ENCODE measurements around the gene COL7A1.
A peak's percentile ranks its signal among the peaks of the same experiment; 100 is the strongest.
"Not testable (repeated sequence)": the region's sequence is repeated elsewhere in the genome, so short reads cannot be mapped to it uniquely, and the experiment has no call there.

COL7A1 gene

DNA sequence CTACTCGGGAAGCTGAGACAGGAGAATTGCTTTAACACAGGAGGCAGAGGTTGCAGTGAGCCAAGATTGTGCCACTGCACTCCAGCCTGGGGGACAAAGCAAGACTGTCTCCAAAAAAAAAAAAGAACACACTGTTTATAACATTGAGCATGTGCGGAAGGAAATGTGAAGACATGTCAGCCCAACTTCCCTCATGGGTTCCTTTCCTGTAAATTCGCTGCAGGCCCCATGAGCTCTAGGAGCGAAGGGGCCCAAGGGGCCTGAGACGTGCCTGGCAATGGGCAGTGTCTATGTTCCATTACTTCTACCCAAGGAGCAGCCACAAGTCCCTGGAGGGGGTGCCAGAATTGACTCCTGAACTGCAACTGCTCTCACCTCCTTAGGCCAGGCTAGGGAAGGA lies 41.8 kb downstream of the COL7A1 start:
- no peaks in the 10 kb centered on the region for H3K36me3 Mint-ChIP-seq
- no peaks in the 10 kb centered on the region for H3K27me3 Mint-ChIP-seq
- H3K27ac Mint-ChIP-seq = no peak overlapping the region
- H3K9me3 Mint-ChIP-seq = no peaks in the 10 kb centered on the region
- no peak overlapping the region for H3K4me3 Mint-ChIP-seq
- H3K4me1 Mint-ChIP-seq = peaks cover 19% of the 10 kb centered on the region
- no peak for ATAC-seq

DNA sequence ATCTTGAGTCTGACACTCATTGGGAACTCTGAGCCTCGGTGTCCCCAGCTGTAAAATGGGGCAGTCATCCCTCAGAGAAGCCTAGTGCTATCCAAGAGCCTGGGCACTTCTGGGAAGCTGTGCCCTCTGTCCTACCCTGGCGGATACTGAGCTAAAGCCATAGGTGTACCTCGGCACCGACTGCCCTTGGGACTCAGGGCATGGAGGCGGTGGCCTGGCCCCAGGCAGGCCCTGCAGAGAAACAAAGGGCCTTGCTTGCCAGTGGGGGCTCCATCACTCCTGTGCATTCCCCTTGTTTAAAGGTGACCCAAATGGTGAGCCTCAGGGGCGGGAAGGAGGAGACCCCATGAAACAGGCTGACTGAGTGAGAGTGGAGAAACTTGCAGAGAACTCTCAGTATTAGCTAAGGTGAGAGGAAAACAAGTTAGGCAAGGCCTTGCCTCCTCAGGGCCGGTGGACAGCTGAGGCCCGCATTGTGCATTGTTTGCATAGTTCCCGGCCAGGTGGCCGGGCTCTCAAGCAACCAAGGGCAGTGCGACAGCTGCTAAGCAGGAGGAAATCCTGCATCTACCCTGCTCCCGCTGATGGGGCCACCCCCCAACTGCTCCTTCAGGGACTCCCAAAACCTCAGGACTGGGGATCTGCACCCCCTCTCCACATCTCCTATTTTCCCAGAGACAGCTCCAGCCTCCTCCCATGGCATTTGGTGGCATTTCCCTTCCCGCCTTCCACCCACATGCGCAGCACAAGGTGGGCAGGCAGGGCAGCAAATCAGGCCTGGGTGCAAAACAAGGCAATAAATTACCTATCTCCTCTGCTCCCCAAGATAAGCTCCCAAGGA lies 42.8 kb downstream of the COL7A1 start:
- H3K4me3 Mint-ChIP-seq = no peak overlapping the region
- H3K27ac Mint-ChIP-seq = no peak overlapping the region

DNA sequence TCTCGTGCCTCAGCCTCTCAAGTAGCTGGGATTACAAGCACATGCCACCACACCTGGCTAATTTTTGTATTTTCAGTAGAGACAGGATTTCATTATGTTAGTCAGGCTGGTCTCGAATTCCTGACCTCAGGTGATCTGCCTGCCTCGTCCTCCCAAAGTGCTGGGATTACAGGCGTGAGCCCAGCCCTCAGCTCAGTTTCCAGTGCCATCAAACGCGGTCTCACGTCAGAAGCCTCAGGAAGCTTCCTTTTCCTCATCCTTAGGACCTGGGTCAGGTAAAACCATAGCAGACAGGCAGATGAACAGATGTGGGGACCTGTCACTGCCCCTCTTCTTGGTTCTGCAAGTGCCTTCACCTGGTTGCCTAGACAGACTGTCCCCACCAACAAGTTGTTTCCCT lies 43.5 kb downstream of the COL7A1 start:
- not testable (repeated sequence) for H3K4me1 Mint-ChIP-seq, H3K36me3 Mint-ChIP-seq, H3K4me3 Mint-ChIP-seq, H3K27me3 Mint-ChIP-seq, H3K27ac Mint-ChIP-seq, H3K9me3 Mint-ChIP-seq, ATAC-seq

More for the DNA sequence above, 42.8 kb downstream of the COL7A1 start:
- H3K36me3 Mint-ChIP-seq = no peaks in the 10 kb centered on the region
- H3K9me3 Mint-ChIP-seq = no peaks in the 10 kb centered on the region
- H3K27me3 Mint-ChIP-seq = no peaks in the 10 kb centered on the region
- ATAC-seq = no peak
- peaks cover 11% of the 10 kb centered on the region for H3K4me1 Mint-ChIP-seq

DNA sequence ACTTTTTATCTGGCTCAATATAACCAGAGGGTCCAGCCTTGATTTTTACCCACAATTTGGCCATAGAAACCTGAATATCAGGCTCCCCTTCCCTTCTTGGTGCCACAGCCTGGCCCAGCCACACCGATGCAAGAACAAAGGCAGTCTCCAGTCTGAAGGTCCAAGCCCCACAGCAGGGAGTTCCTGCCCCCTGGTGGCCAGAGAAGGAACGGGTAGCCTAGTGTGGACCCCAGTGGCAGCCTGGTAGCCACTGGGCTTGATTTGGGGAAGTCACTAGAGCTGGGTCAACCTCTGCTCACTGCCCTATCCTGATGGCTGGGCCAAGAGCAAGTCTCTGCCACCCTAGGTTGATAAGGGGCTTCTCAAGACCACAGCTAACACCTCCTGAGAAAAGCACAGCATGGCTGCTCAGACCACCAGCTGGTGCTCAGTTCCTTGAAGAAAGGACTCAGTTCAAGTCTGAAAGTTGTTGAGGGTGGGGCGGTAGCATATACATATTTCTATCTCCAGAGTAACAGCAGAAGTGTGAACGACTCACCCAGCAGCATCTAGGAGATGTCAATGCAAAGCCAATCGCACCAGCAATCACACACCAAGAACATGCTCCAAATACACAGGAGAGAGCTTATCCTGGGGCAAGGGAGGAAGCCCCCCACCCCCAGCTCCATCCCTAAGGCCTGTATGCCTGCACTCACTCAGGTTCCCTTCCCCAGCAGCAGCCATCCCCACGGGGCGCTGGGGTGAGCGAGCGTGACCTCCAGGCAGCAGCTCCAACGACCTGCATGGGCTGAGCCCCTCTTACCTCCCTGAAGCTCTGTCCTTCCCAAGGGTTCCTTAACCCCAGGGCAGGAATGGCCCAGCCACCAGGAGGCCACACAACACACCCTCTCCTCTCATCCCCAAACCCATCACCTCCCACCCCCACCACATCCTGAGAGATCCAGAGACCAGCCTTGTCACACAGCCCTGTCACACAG lies 46.1 kb downstream of the COL7A1 start:
- Mint-ChIP-seq H3K36me3 (no peaks in the 10 kb centered on the region), H3K4me1 (no peaks in the 10 kb centered on the region), H3K9me3 (no peaks in the 10 kb centered on the region), H3K27ac (no peak overlapping the region), H3K4me3 (no peak overlapping the region), H3K27me3 (no peaks in the 10 kb centered on the region)
- peak; percentile 91 for ATAC-seq

DNA sequence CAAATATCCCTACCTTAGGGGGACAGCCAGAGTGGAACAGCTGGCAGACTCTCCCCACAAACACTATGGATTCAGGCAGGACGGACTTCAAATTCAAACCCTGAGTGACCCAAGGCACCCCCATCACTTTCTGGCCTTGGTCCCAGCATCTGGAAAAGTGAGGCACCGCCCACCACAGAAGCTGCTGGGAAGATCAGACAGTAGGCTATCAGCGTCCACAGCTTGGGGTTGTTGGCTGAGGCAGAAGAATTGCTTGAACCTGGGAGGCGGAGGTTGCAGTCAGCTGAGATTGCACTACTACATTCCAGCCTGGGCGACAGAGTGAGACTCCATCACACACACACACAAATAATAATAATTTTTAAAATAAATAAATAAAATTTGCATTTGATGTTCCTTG lies 47.0 kb downstream of the COL7A1 start:
- no peaks in the 10 kb centered on the region for H3K4me1 Mint-ChIP-seq
- no peaks in the 10 kb centered on the region for H3K27me3 Mint-ChIP-seq
- H3K4me3 Mint-ChIP-seq = no peak overlapping the region
- no peak overlapping the region for H3K27ac Mint-ChIP-seq
- no peaks in the 10 kb centered on the region for H3K9me3 Mint-ChIP-seq
- no peak for ATAC-seq
- H3K36me3 Mint-ChIP-seq = no peaks in the 10 kb centered on the region

DNA sequence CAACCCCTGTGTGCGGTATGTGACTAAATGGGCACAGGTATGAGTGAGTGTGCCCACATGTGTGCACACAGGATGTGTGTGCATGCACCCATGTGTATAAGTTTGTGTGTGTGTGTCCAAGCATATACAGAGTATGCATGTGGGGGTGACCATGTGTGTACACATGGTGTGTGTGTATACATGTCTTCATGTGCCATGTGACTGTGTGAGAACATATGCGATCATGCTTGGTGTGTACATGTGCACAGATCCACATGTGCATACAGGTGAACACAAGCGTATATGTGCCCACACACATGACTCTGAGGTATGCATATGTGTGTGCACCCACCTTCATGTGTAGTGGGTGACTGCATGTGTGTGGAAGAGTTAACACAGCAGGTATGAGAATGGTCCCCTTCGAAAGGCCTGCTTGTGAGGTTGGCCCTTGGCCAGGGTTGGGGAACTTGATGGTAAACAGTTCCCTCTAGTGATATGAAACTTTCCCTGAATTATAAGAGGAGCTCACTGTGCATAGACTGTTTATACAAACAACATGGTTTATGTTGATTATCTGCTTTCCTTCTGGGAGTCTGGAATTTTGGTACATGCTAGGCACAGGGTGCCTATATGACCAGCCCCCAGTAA lies 48.8 kb downstream of the COL7A1 start:
- Mint-ChIP-seq H3K36me3 (no peaks in the 10 kb centered on the region), H3K4me3 (no peak overlapping the region), H3K9me3 (no peaks in the 10 kb centered on the region), H3K27me3 (no peaks in the 10 kb centered on the region), H3K4me1 (no peaks in the 10 kb centered on the region), H3K27ac (no peak overlapping the region)
- ATAC-seq = no peak

DNA sequence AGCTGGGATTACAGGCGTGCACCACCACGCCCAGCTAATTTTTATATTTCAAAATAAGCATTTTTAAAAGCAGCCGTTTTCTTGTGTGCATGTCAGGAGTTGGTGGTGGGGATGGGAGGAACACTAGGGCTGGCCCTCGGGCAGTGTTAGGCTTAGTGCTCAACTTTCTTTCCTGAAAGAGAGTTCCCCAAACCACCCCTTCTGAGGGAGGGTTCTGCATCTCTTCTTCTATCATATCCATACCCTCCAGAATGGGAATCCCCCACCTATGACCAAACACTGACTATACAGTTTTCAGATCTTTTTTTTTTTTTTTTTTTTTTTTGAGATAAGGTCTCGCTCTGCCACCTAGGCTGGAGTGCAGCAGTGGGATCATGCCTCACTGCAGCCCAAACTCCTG lies 51.0 kb downstream of the COL7A1 start:
- ATAC-seq = no peak
- H3K36me3 Mint-ChIP-seq = no peaks in the 10 kb centered on the region
- no peak overlapping the region for H3K4me3 Mint-ChIP-seq
- H3K4me1 Mint-ChIP-seq = no peaks in the 10 kb centered on the region
- no peaks in the 10 kb centered on the region for H3K27me3 Mint-ChIP-seq
- H3K27ac Mint-ChIP-seq = no peak overlapping the region
- H3K9me3 Mint-ChIP-seq = no peaks in the 10 kb centered on the region

DNA sequence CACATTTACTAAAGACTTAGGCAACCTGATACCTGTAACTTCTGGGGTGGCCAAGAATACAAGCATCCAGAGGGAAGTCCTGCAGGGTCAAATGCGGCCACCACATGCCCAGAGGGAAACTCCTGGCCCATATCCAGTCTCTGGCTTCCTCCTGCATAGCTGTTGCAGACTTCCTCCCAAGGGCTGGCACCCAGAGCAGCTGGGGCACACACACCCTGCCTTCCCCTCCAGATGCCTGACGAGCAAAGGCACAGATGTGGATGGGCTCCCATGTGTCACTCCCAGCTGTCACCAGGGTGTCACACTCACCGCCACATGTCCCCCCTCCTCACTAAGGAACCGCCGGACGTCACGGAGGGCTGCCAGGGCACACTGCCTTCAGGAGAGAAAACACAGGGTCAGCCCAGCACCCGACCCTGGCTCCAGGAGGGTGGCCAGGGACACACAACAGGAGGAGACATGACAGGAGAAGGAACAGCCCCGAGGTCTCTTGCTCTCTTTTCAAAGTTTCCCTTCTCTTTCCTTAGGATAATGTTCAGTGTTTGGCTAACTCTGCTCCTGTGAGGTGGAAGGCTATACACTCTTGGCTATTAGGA lies 51.8 kb downstream of the COL7A1 start:
- Mint-ChIP-seq H3K4me1 (no peaks in the 10 kb centered on the region), H3K9me3 (no peaks in the 10 kb centered on the region), H3K27me3 (no peaks in the 10 kb centered on the region), H3K4me3 (no peak overlapping the region), H3K27ac (no peak overlapping the region), H3K36me3 (no peaks in the 10 kb centered on the region)
- no peak for ATAC-seq

DNA sequence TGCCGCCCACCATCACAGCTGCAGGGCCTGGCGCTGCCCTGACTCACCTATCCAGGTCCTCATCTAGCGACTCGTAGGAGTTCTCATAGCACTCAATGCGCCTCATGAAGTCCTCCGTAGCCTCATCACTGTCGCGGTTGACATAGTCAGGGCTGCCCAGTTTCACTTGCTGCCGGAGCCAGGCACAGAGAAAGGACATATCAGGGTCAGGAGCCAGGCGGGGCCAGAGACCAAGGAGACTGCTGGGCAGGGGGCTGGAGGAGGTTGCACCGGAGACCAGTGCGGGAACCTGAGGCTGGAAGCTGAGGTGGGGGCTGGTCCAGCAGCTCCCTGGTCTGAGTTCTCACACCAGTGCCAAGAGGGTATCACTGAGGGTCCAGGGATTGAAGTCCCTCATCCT lies 56.7 kb downstream of the COL7A1 start:
- Mint-ChIP-seq H3K27me3 (no peaks in the 10 kb centered on the region), H3K27ac (no peak overlapping the region), H3K4me3 (no peak overlapping the region), H3K4me1 (no peaks in the 10 kb centered on the region), H3K9me3 (no peaks in the 10 kb centered on the region), H3K36me3 (no peaks in the 10 kb centered on the region)
- ATAC-seq = peak; percentile 42

DNA sequence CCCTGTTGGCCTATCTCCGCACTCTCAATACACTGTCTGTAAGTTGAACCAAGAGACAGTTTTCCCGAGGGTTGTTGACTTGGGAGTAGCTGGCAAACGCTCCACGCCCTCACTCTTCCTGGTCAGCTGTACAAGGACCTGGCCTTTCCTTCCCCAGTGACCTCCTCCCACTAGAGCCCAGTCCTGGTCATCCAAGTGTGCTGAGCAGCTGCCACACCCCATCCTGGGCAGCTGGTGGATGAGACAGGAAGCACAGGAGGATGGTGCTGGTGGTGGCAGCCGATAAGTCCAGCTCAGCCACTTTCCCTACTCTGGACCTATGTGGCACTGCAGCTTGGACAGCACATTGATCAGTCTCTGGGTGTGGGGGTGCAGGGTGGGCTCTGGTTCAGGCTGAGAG lies 58.3 kb downstream of the COL7A1 start:
- H3K27ac Mint-ChIP-seq = no peak overlapping the region
- H3K27me3 Mint-ChIP-seq = no peaks in the 10 kb centered on the region
- no peaks in the 10 kb centered on the region for H3K36me3 Mint-ChIP-seq

DNA sequence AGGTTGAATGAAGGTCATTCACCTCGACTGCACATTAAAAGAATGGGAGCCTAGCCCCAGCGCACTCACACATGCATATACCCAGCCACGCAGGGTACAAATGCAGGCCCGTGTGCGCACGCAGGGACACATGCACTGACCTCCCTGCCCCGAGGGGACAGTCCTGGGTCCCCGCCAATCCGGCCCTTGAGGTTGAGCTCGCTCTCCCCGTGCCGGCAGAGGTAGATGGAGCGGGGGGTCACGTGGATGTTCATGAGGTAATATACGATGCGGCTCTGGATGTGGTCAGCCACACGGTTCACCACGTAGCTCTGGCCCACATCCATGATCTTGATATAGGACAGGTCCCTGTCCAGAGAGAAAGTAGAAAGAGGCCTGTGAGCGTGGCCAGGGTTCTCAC lies 59.0 kb downstream of the COL7A1 start:
- Mint-ChIP-seq H3K27me3 (no peaks in the 10 kb centered on the region), H3K36me3 (no peaks in the 10 kb centered on the region), H3K4me1 (no peaks in the 10 kb centered on the region), H3K9me3 (no peaks in the 10 kb centered on the region), H3K4me3 (no peak overlapping the region), H3K27ac (no peak overlapping the region)
- ATAC-seq = no peak

More for the DNA sequence above, 58.3 kb downstream of the COL7A1 start:
- H3K4me3 Mint-ChIP-seq = no peak overlapping the region
- no peaks in the 10 kb centered on the region for H3K4me1 Mint-ChIP-seq
- no peaks in the 10 kb centered on the region for H3K9me3 Mint-ChIP-seq
- ATAC-seq = no peak

DNA sequence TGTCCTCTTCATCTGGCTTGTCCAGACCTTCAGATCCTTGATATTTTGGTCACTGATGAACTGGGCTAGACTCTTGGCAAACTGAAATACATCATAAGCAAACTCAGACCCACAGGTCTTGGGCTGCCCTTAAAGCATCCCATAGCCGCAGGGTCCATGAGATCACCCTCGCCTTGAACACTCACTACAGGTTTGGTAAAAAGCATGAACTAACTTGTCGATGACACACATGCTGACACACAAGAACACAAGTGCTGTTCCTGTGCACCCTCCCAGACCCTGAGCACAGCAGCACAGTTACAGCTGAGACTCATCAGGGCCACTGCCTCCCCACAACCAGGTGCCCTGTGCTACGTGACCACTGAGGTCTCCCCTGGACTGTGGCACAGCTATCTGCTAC lies 59.6 kb downstream of the COL7A1 start:
- no peaks in the 10 kb centered on the region for H3K36me3 Mint-ChIP-seq
- no peak for ATAC-seq
- H3K9me3 Mint-ChIP-seq = no peaks in the 10 kb centered on the region

DNA sequence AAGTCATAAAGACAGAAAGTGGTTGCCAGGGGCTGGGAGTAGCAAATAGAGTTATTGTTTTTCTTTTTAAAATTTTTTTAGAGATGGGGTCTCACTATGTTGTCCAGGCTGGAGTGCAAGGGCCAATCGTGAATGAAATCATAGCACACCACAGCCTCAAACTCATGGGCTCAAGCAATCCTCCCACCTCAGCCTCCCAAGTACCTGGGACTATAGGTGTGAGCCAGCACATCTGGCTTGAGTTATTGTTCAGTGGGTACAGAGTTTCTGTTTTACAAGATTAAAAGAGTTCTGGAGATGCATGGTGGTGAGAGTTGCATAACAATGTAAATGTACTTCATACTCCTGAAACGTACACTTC lies 62.2 kb downstream of the COL7A1 start:
- H3K27me3 Mint-ChIP-seq = no peaks in the 10 kb centered on the region
- no peaks in the 10 kb centered on the region for H3K4me1 Mint-ChIP-seq
- H3K9me3 Mint-ChIP-seq = no peaks in the 10 kb centered on the region
- H3K27ac Mint-ChIP-seq = no peak overlapping the region
- no peak overlapping the region for H3K4me3 Mint-ChIP-seq
- H3K36me3 Mint-ChIP-seq = no peaks in the 10 kb centered on the region
- no peak for ATAC-seq

More for the DNA sequence above, 59.6 kb downstream of the COL7A1 start:
- Mint-ChIP-seq H3K27ac (no peak overlapping the region), H3K4me3 (no peak overlapping the region), H3K27me3 (no peaks in the 10 kb centered on the region), H3K4me1 (no peaks in the 10 kb centered on the region)

DNA sequence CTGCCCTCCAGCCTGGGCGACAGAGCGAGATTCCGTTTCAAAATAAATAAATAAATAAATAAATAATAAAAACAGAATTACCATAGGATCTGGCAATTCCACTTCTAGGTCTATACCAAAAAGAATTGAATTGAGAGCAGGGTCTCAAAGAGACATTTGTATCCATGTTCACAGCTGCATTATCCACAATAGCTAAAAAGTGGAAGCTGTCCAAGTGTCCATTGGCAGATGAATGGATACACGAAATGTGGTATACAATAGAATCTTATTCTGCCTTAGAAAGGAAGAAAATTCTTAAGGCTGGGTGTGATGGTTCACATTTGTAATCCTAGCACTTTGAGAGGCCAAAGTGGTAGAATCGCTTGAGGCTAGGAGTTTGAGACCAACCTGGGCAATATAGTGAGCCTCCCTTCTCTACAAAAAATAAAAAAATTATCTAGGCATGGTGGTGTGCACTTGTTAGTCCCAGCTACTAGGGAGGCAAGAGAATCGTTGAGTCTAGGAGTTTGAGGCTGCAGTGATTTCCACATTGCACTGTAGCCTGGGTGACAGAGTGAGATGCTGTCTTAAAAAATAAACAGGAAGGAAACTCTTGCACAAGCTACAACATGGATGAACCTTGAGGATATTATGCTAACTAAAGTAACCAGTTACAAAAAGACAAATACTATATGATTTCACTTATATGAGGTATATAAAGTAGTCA lies 62.7 kb downstream of the COL7A1 start:
- no peaks in the 10 kb centered on the region for H3K27me3 Mint-ChIP-seq
- H3K9me3 Mint-ChIP-seq = no peaks in the 10 kb centered on the region
- H3K27ac Mint-ChIP-seq = no peak overlapping the region
- no peak for ATAC-seq
- no peak overlapping the region for H3K4me3 Mint-ChIP-seq
- H3K4me1 Mint-ChIP-seq = no peaks in the 10 kb centered on the region
- no peaks in the 10 kb centered on the region for H3K36me3 Mint-ChIP-seq

DNA sequence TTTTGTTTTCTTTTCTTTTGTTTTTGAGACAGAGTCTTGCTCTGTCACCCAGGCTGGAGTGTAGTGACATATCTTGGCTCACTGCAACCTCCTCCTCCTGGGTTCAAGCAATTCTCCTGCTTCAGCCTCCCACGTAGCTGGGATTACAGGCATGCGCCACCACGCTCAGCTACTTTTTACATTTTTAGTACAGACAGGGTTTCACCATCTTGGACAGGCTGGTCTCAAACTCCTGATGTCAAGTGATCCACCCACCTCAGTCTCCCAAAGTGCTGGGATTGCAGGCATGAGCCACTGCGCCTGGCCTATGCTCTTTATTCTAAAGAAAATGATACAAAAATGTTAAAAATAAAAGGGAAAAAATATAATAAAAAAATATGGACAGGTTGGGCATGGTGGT lies 64.4 kb downstream of the COL7A1 start:
- not testable (repeated sequence) for ATAC-seq, H3K4me1 Mint-ChIP-seq, H3K4me3 Mint-ChIP-seq, H3K9me3 Mint-ChIP-seq, H3K36me3 Mint-ChIP-seq, H3K27me3 Mint-ChIP-seq, H3K27ac Mint-ChIP-seq

All from stimulated activated memory B cell treated with anti-CD40 and anti-IgM and Interleukin-4, amounts not matched to agents 10 μg/mL and 1 μg/mL and 100 μg/mL, for 72 hours (primary cell).